KMS-11 (cell line): ENCODE results near the gene ABCA10.

Experiments
- H2AFZ ChIP-seq: fragments of 200-600 bp; sonication (generic); 2 replicates; pipeline ENCODE4 v1.6.1; 2016; ENCODE audit warnings: antibody characterized with exemption, mixed run types, low read depth
- H3K27ac ChIP-seq: fragments of 200-600 bp; sonication (generic); 2 replicates; pipeline ENCODE4 v1.6.1; 2016; ENCODE audit warnings: mild to moderate bottlenecking, mixed run types
- H3K27me3 ChIP-seq: fragments of 200-600 bp; sonication (generic); 2 replicates; pipeline ENCODE4 v1.6.1; 2017; ENCODE audit warnings: mild to moderate bottlenecking, low read depth, mixed run types, moderate library complexity; ENCODE audit not compliant: insufficient read depth
- H3K36me3 ChIP-seq: fragments of 200-600 bp; sonication (generic); 2 replicates; pipeline ENCODE4 v1.6.1; 2017; ENCODE audit warnings: mild to moderate bottlenecking, mixed run types; ENCODE audit not compliant: insufficient read depth
- H3K4me1 ChIP-seq: fragments of 200-600 bp; sonication (generic); 2 replicates; pipeline ENCODE4 v1.6.1; 2016; ENCODE audit warnings: mild to moderate bottlenecking, low read depth, mixed run types; ENCODE audit not compliant: poor library complexity, severe bottlenecking
- H3K4me2 ChIP-seq: fragments of 200-600 bp; sonication (generic); 2 replicates; pipeline ENCODE4 v1.7.0; 2016; ENCODE audit warnings: mild to moderate bottlenecking, mixed run types
- H3K4me3 ChIP-seq: fragments of 200-600 bp; sonication (generic); IDR thresholded peaks from 2 replicates; pipeline ENCODE4 v1.6.1; 2017; ENCODE audit warnings: low read depth, low read length, mixed read lengths; ENCODE audit not compliant: insufficient read depth
- H3K79me2 ChIP-seq: fragments of 200-600 bp; sonication (generic); 2 replicates; pipeline ENCODE4 v1.6.1; 2016; ENCODE audit warnings: low read depth, mixed run types; ENCODE audit not compliant: insufficient read depth
- H3K9ac ChIP-seq: fragments of 200-600 bp; sonication (generic); 2 replicates; pipeline ENCODE4 v1.6.1; 2016; ENCODE audit warnings: mild to moderate bottlenecking, mixed run types
- H4K20me1 ChIP-seq: fragments of 200-600 bp; sonication (generic); 2 replicates; pipeline ENCODE4 v1.6.1; 2016; ENCODE audit warnings: mild to moderate bottlenecking, mixed run types; ENCODE audit not compliant: insufficient read depth
- CTCF ChIP-seq: fragments of 200-600 bp; sonication (generic); conservative IDR thresholded peaks from 2 replicates; pipeline ENCODE4 v1.6.1; 2017; ENCODE audit warnings: low read depth, mild to moderate bottlenecking, antibody characterized with exemption, low read length, moderate library complexity, mixed read lengths

The ABCA10 gene

GRCh38 chr17:69144331-69145255, 84.0 kb downstream of the ABCA10 start:
- no peaks in the 10 kb centered on the region for H3K27me3 ChIP-seq
- H3K4me2 ChIP-seq: no peak overlapping the region
- H3K4me3 ChIP-seq: no peak overlapping the region
- no peak for TF ChIP-seq CTCF
- no peak overlapping the region for H3K9ac ChIP-seq
- H3K4me1 ChIP-seq: no peaks in the 10 kb centered on the region
- H3K27ac ChIP-seq: no peak overlapping the region
- H2AFZ ChIP-seq: no peak overlapping the region
- no peaks in the 10 kb centered on the region for H3K79me2 ChIP-seq
- H3K36me3 ChIP-seq: no peaks in the 10 kb centered on the region
- H4K20me1 ChIP-seq: no peaks in the 10 kb centered on the region

GRCh38 chr17:69143683-69144231, 84.9 kb downstream of the ABCA10 start:
- Histone ChIP-seq H3K4me3 (no peak overlapping the region), H3K79me2 (no peaks in the 10 kb centered on the region), H4K20me1 (no peaks in the 10 kb centered on the region), H3K4me2 (no peak overlapping the region), H3K9ac (no peak overlapping the region), H3K36me3 (no peaks in the 10 kb centered on the region), H3K4me1 (no peaks in the 10 kb centered on the region), H3K27ac (no peak overlapping the region), H3K27me3 (no peaks in the 10 kb centered on the region), H2AFZ (no peak overlapping the region)
- TF ChIP-seq CTCF: no peak

GRCh38 chr17:69143151-69143550, 85.5 kb downstream of the ABCA10 start:
- no peak for TF ChIP-seq CTCF
- Histone ChIP-seq H2AFZ (no peak overlapping the region), H3K4me3 (no peak overlapping the region), H3K27me3 (no peaks in the 10 kb centered on the region), H3K4me2 (no peak overlapping the region), H3K27ac (no peak overlapping the region), H3K36me3 (no peaks in the 10 kb centered on the region), H3K9ac (no peak overlapping the region), H3K4me1 (no peaks in the 10 kb centered on the region), H4K20me1 (no peaks in the 10 kb centered on the region), H3K79me2 (no peaks in the 10 kb centered on the region)

- H3K36me3 ChIP-seq: no peaks in the 10 kb centered on the region
- H3K27ac ChIP-seq: no peak overlapping the region
- no peak overlapping the region for H3K9ac ChIP-seq
- H3K4me2 ChIP-seq: no peak overlapping the region
- H3K4me1 ChIP-seq: no peaks in the 10 kb centered on the region
- no peaks in the 10 kb centered on the region for H3K27me3 ChIP-seq
- H2AFZ ChIP-seq: no peak overlapping the region
- TF ChIP-seq CTCF: no peak
- H3K79me2 ChIP-seq: no peaks in the 10 kb centered on the region
- no peak overlapping the region for H3K4me3 ChIP-seq
- no peaks in the 10 kb centered on the region for H4K20me1 ChIP-seq
Observed at GRCh38 chr17:69142175-69142802, 86.3 kb downstream of the ABCA10 start.
